ENCODE results near the gene BRI3. TPM values are rescaled to one million over a fixed set of nuclear protein-coding genes. Genes with fewer than 3 reads are reported as not detected.
A peak's percentile ranks its signal among the peaks of the same experiment; 100 is the strongest.
"Not testable (repeated sequence)": the region's sequence is repeated elsewhere in the genome, so short reads cannot be mapped to it uniquely, and the experiment has no call there.

Gene BRI3
- total RNA-seq, 1 donor from 2014 or later, result 112 TPM

DNA sequence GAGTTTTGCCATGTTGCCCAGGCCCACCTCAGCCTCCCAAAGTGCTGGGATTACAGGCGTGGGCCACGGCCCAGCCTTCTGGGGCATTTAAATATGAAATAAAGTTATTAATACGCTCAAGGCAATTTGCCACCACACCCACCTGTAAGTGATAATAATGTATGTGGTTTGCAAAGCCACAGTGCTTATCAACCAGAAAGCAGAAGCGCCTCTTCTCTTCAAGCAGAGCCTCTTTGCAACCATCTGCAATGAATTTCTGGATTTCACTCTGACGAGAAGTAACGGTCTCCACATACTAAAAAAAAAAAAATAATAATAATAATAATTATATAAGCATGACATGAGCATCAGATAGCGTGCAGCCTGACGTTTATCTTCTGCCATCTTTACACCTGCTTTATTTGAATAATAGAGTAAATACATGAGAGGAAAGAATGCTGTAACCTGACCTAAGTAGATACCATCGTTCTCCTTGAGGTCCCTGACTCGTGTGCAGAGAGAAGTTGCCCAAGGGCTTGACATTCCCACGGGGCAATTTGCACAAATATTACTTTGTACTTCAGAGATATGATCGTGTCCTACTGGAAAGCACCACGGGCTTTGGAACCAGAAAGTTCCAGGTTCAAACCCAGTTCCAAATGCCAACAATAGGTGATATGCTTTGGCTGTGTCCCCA is 34.0 kb downstream of the BRI3 start:
- no peaks in the 10 kb centered on the region for H3K27me3 Mint-ChIP-seq (ENCODE audit: low read depth)
- no peak for DNase-seq (ENCODE audit: low read depth, low spot score)
- H3K9me3 Mint-ChIP-seq, result peaks cover 5% of the 10 kb centered on the region
- peaks cover 11% of the 10 kb centered on the region for H3K36me3 Mint-ChIP-seq (ENCODE audit: low read depth)
- TF ChIP-seq, protein P1, sequence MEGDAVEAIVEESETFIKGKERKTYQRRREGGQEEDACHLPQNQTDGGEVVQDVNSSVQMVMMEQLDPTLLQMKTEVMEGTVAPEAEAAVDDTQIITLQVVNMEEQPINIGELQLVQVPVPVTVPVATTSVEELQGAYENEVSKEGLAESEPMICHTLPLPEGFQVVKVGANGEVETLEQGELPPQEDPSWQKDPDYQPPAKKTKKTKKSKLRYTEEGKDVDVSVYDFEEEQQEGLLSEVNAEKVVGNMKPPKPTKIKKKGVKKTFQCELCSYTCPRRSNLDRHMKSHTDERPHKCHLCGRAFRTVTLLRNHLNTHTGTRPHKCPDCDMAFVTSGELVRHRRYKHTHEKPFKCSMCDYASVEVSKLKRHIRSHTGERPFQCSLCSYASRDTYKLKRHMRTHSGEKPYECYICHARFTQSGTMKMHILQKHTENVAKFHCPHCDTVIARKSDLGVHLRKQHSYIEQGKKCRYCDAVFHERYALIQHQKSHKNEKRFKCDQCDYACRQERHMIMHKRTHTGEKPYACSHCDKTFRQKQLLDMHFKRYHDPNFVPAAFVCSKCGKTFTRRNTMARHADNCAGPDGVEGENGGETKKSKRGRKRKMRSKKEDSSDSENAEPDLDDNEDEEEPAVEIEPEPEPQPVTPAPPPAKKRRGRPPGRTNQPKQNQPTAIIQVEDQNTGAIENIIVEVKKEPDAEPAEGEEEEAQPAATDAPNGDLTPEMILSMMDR (conservative IDR thresholded peaks at IDR 0.05), result no peak
- no peak overlapping the region for H3K27ac Mint-ChIP-seq (ENCODE audit: unreplicated experiment)
- no peaks in the 10 kb centered on the region for H3K4me1 Mint-ChIP-seq
- H3K4me3 Mint-ChIP-seq, result no peak overlapping the region

DNA sequence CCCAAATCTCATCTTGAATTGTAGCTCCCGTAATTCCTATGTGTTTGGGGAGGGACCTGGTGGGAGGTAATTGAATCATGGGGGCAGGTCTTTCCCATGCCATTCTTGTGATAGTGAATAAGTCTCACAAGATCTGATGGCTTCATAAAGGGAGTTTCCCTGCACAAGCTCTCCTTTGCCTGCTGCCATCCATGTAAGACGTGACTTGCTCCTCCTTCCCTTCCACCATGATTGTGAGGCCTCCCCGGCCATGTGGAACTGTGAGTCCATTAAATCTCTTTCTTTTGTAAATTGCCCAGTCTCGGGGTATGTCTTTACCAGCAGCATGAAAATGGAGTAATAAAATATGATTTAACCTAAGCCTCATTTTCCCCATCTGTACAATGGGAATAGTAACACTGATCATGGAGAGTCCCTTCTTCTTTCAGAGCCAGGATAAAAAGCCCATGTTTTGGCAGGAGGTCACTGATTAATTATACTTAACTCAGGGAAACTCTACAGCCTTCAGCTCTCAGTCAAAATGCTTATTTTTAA is 34.6 kb downstream of the BRI3 start:
- not testable (repeated sequence) for DNase-seq (ENCODE audit: low read depth, low spot score); H3K27me3 Mint-ChIP-seq (ENCODE audit: low read depth); H3K4me3 Mint-ChIP-seq; H3K4me1 Mint-ChIP-seq; H3K27ac Mint-ChIP-seq (ENCODE audit: unreplicated experiment); H3K9me3 Mint-ChIP-seq
- peaks cover 11% of the 10 kb centered on the region for H3K36me3 Mint-ChIP-seq (ENCODE audit: low read depth)

DNA sequence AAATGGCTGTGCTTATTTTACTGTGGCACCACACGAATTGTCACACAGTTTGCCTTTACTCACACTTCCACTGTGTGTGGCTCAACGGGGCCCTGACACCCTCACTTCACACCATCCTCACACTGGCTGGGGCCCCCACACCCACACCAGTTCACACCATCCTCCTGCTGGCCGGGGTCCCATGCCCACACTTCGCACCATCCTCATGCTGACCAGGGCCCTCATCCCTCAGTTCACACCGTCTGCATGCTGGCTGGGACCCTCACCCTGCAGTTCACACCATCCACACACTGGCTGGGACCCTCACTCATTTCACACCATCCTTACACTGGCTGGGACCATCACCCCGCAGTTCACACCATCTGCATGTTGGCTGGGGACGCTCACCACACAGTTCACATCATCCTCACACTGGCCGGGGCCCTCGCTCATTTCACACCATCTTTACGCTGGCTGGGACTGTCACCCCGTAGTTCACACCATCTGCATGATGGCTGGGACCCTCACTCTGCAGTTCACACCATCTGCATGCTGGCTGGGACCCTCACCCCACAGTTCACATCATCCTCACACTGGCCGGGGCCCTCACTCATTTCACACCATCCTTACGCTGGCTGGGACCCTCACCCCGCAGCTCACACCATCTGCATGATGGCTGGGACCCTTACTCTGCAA is 36.0 kb downstream of the BRI3 start:
- peak overlapping the region; percentile 86 for H3K27ac Mint-ChIP-seq (ENCODE audit: unreplicated experiment)

DNA sequence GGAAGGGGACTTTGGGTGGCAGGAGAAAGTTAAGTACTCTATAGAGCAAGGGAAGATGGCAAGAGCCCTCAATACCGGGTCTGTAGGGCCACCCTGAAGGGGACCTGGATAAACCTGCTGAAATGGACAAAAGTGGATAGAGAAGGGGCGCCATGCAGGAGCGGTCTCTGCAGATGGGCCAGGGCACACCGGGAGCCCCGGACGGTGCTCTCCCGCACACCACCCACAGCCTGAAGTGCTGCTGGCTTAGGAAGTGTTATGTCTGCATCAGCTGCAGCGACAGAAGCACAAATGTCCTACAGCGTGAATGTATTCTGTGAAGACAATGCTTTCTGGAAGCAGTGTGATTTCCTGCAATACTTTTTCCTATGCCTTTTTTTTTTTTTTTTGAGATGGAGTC is 37.7 kb downstream of the BRI3 start:
- Mint-ChIP-seq H3K4me1 (peaks cover 4% of the 10 kb centered on the region), H3K27ac (ENCODE audit: unreplicated experiment) (no peak overlapping the region)

More for the DNA sequence above, 36.0 kb downstream of the BRI3 start:
- H3K9me3 Mint-ChIP-seq, result peaks cover 5% of the 10 kb centered on the region
- H3K4me3 Mint-ChIP-seq, result no peak overlapping the region
- no peaks in the 10 kb centered on the region for H3K4me1 Mint-ChIP-seq
- no peak for DNase-seq (ENCODE audit: low read depth, low spot score)
- H3K36me3 Mint-ChIP-seq (ENCODE audit: low read depth), result peaks cover 11% of the 10 kb centered on the region
- TF ChIP-seq, protein P1 (conservative IDR thresholded peaks at IDR 0.05), result no peak
- no peaks in the 10 kb centered on the region for H3K27me3 Mint-ChIP-seq (ENCODE audit: low read depth)

DNA sequence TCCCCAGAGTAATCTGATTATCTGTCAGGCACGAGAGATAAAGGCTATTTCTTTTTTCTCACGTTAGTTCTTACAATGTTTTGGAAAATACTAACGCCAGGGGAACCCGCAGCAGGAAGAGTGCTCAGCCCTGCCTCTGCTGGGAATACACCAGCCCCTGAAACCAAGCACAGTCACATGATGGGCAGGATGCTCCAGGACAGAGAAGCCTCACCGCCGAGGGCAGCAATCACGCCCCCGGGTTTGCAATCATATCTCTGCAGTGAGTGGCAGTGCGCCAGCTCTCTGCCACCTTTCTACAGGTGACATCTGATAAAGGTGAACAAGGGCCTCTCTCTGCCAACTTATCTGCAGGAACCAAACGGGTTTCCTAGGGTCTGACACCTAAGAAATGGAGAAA is 39.8 kb downstream of the BRI3 start:
- H3K27me3 Mint-ChIP-seq (ENCODE audit: low read depth), result peaks cover 19% of the 10 kb centered on the region
- H3K9me3 Mint-ChIP-seq, result peaks cover 3% of the 10 kb centered on the region
- no peak for DNase-seq (ENCODE audit: low read depth, low spot score)
- H3K36me3 Mint-ChIP-seq (ENCODE audit: low read depth), result peaks cover 11% of the 10 kb centered on the region
- TF ChIP-seq, protein P1 (conservative IDR thresholded peaks at IDR 0.05), result no peak
- H3K4me1 Mint-ChIP-seq, result peaks cover 4% of the 10 kb centered on the region
- no peak overlapping the region for H3K27ac Mint-ChIP-seq (ENCODE audit: unreplicated experiment)
- no peak overlapping the region for H3K4me3 Mint-ChIP-seq

More for the DNA sequence above, 37.7 kb downstream of the BRI3 start:
- peaks cover 11% of the 10 kb centered on the region for H3K36me3 Mint-ChIP-seq (ENCODE audit: low read depth)
- no peak for DNase-seq (ENCODE audit: low read depth, low spot score)
- H3K27me3 Mint-ChIP-seq (ENCODE audit: low read depth), result peaks cover 16% of the 10 kb centered on the region
- H3K4me3 Mint-ChIP-seq, result no peak overlapping the region
- TF ChIP-seq, protein P1 (conservative IDR thresholded peaks at IDR 0.05), result no peak
- peaks cover 5% of the 10 kb centered on the region for H3K9me3 Mint-ChIP-seq
